Fibroblast of skin of back (primary cell): ENCODE measurements around the gene GAL3ST3.
"Not testable (repeated sequence)": the region's sequence is repeated elsewhere in the genome, so short reads cannot be mapped to it uniquely, and the experiment has no call there.

ENCODE experiments used
- DNase-seq: peaks from one replicate; pipeline ENCODE4 v3.0.0-alpha.2; 2013

Gene GAL3ST3

DNA sequence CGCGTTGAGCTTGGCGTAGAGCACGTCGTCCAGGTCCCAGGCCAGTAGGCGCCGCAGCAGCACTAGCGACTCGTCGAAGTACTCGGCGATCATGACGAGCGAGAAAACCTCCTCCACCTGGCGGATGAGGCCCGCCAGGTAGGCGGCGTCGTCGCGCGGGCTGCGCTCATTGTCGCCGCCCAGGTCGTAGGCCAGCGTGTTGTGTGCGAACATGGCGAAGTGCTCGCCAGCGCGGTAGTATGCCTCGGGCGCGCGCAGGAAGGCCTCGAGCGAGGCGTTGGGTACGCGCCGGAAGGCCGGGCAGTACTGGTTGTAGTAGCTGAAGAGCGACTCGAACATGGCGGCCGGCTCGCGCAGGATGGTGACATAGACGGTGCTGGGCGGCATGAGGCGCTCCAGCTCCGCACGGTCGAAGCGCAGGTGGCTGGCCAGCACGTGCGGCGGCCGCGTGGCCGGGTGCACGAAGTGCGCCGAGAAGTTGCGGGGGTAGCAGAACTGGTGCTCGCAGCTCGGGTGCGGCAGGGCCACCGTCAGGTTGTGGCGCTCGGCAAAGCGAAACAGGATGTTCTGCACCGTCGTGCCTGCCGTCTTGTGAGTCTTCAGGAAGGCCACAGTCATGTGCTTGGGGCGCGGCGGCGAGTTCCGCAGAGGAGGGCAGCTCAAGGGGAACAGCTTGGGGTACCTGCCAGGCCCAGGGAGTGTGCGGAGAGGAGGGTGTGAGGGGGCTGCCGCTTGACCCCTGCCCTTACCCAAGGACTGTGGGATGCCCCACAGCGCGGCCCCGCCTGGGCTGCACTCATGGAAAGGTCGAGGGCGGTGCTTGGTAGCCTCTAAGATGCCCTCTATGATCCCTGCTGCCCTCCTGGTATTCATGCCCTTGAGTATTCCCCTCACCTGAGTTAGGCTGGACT, 5.7 kb downstream of the GAL3ST3 start:
- no peak for DNase-seq

- no peak for DNase-seq
These were observed 6.5 kb downstream of the GAL3ST3 start for GRCh38 chr11:66042227-66042995.

DNA sequence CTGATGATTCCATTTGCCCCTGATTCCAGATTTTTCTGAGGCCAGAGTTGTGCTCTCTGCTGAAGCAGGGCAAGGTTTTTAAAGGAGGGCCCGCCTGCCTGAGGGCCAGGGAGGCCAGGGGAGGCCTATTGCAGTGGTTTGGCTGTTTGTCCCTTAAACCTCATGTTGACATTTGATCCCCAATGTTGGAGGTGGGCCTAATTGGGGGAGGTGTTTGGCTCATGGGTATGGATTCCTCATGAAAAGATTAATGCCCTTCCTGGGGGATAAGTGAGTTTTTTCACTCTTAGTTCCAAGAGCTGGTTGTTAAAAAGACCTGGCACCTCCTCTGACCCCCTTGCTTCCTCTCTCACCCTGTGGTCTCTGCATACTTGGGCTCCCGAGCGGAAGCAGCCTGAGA, 9.2 kb downstream of the GAL3ST3 start:
- no peak for DNase-seq

DNA sequence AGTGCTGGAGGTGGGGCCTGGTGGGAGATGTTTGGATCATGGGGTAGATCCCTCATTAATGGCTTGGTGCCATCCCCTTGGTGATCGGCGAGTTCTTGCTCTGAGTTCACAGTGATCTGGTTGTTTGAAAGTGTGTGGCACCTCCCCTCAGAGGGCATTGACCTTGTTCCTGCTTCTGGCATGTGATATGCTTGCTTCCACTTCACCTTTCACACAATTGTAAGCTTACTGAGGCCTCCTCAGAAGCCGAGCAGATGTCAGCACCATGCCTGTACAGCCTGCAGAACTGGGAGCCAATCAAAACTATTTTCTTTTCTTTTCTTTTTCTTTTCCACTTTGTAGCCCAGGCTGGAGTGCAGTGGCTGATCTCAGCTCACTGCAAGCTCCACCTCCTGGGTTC, 11.6 kb downstream of the GAL3ST3 start:
- no peak for DNase-seq

GRCh38 chr11:66036334-66036710, 12.6 kb downstream of the GAL3ST3 start:
- no peak for DNase-seq

- no peak for DNase-seq
These were observed 13.2 kb downstream of the GAL3ST3 start for GRCh38 chr11:66035653-66036333.

DNA sequence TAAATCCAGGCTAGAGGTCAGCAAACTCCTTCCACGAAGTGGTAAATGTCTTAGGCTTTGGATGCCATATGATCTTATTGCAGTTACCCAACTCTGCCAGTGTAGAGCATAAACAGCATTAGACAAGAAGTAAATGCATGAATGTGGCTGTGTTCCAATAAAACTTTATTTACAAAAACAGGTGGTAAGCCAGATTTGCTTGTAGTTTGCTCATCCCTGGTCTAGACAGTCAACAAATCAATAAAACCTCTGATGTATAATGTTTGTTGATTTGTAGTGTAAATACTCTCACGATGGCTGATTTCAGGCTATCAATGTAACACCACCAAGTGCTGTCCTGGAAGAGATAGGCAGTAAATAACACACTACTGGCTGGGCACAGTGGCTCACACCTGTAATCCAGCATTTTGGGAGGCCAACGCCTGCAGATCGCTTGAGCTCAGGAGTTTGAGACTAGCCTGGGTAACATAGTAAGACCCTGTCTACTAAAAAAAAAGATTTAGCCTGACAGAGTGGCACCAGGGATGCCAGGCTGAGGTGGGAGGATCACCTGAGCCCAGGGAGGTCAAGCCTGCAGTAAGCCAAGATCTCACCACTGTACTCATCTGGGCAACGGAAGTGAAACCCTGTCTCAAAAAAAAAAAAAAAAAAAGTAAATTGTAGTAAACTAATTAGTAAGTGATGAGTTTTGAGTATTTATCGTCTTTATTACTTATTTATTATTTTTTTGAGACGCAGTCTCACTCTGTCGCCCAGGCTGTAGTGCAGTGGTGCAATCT, 15.8 kb downstream of the GAL3ST3 start:
- DNase-seq: no peak

DNA sequence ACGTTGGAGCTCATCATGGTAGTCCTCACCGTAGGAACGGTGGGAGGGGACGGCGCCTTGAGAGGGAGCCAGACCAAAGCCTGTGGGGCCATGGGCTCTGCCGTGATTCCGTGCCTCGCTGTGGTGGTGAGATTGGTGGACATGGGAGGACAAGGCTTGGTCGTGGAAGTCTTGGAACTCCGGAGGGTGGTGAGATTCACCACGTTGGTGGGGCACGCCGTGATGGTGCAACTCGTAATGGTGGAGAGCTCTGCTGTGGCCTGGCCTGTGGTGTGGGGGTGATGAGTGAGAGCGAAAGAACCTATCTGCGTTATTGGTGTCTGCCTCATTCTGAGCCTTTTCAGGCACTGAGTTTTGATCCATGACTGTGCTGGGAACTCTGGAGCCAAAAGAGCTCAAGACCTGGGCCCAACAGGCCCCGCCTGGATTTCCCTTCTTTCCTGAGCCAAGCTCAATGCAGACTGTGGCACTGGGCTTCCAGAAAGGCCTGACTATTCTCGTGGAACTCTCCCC, 22.9 kb downstream of the GAL3ST3 start, which contains the start of gene CATSPER1:
Gene CATSPER1 (minus strand): TSS at position 463 of the 513 bp plus-strand sequence. CDS start 100 bp downstream, at position 363.
- DNase-seq: no peak

- not testable (repeated sequence) for DNase-seq
These were observed 25.8 kb downstream of the GAL3ST3 start for GRCh38 chr11:66023186-66023440.

GRCh38 chr11:66022401-66023185, 26.4 kb downstream of the GAL3ST3 start:
- peak; percentile 65 for DNase-seq

GRCh38 chr11:66020618-66021357, 28.2 kb downstream of the GAL3ST3 start:
- peak; percentile 86 for DNase-seq

GRCh38 chr11:66020212-66020611, 28.7 kb downstream of the GAL3ST3 start:
- DNase-seq: no peak

- no peak for DNase-seq
These were observed 31.6 kb downstream of the GAL3ST3 start for GRCh38 chr11:66017321-66017720.

DNA sequence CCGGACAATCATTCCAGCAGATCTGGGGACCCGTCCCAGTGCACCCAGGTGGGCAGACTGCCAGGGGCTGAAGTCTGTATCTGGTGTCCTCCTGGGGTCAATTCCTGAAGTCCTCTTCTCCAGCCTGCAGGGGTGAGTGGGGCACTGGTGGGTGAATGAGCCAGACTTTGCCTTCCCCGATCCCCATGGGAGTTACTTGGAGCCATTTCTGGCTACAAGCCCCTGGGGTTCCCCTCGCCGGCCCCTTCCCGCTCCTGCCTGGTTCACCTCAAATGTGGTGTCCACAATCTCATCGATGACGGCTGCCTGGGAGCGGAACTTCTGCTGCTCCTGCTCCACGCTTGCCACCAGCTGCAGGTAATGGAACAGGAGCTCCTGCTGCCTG, 32.2 kb downstream of the GAL3ST3 start:
- no peak for DNase-seq

DNA sequence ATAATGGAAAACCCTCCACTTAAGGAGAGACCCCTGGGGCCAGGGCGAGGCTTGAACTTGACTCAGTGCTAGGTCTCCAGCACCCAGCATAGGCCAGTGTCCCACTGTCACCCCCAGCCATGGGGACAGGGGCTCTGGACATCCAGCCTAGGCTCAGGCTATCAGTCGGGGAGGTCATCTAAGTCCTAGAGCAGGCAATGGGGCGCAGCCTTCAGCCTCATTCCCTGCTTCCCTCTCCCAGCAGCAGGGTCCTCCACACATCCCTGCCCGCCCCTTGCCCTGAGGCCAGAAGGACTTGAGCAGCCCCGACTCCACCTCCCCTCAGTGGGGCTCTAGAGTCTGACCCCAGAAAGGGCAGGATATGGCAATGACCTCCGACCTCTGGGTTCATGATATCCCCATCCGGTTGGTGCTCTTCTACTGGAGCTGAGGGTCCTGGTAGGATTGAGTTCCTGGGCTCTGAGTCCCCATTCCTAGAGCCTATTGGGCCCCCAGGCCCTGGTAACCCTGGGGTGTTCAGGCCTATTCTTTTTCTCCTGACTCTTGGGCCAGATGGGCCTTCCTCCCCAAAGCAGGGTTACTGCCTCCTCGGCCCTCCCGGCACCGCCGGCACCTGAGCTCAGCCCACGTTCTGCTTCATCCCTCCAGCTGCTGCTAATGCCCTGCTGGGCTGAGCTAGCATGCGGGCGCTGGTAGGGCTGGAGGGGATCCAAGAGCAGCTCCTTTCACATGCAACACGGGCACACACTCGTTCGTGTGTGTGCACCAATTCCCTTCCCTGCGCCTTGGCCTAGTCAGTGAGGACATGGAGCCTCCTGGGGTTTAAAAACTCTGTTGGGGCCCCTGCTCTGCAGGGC, 32.8 kb downstream of the GAL3ST3 start:
- DNase-seq: no peak

DNA sequence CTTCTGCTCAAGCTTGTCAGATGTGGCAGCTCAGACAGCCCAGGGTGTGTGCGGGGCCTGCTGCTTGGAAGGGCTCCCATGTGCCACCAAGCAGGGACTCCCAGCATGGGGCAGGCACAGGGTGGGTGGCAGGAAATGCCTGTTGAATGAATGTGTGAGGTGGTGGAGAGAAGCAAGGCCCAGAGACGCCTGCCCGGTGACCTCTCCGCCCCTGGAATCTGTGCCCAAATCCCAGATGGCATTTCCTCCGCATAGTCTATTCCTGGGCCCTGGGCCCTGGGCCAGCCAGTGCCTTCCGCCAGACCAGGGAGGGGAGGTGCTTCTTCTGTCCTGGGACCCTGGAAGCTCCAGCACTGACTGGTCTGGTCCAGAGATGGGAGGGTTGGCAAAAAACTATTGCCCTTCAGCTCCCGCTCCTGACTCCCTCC, 33.5 kb downstream of the GAL3ST3 start:
- peak; percentile 90 for DNase-seq

GRCh38 chr11:66014804-66015453, 34.0 kb downstream of the GAL3ST3 start:
- DNase-seq: no peak

DNA sequence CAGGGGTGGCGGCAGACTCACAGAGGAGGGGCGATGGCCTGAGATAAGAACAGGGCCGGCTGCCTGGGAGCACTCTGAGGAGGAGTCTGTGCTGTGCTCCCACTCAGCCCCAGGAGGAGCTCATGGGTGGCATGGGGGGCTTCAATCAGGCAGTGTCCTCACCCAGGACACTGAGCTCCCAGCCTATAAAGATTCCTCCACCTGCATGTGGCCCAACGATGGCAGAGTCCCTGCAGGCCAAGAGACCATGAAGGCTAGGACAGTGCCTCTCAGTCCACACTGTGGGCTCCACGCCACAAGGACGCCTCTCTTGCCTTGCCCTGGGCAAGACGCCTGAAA, 35.2 kb downstream of the GAL3ST3 start:
- no peak for DNase-seq
